NCI-H1105 treated with DMSO at 0.1 percent for 48 hours (cell line): Measurements from ENCODE around the gene ERFL.

ENCODE experiments used
- DNase-seq: peaks from one replicate; lab custom pipeline; 2025; lab: John Stamatoyannopoulos, UW

The ERFL gene

DNA sequence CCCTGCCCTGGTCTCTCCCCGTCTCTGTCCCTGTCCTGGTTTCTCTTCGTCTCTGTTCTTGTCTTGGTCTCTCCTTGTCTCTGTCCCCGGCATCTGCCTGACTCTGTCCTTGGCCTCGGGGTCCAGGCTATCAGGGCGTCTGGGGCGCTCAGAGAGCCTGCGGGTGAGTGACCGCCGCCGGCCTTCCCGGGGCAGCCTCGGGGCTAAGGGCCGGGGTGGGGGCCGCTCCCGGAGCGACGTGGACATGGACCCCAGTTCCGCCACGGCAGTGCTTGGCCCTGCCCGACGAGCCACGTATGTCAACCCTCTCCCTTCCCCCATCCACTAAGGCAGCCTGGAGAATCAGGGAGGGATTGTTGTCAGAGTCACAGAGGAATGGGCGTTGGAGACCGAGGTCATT, 30.4 kb downstream of the ERFL start:
- DNase-seq: no peak

DNA sequence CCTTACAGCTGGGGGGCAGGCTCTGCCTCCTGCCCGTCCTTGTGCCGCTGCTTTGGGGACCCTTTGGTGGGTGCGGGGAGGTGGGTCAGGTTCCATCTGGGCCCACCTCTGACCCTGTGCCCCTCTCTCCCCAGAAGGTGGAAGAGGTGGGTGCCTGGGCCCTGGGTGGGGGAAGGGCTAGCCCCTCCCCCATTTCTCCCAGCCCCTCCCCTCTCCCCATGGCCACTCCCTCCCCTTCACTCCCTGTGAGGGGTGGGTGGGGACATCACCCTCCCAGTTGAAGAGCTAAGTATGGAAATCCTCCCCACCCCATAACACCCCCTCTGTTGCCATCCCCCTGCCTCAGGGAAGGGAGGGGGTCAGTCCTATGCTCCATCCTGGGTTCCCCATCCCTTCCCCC, 31.1 kb downstream of the ERFL start:
- DNase-seq: no peak

DNA sequence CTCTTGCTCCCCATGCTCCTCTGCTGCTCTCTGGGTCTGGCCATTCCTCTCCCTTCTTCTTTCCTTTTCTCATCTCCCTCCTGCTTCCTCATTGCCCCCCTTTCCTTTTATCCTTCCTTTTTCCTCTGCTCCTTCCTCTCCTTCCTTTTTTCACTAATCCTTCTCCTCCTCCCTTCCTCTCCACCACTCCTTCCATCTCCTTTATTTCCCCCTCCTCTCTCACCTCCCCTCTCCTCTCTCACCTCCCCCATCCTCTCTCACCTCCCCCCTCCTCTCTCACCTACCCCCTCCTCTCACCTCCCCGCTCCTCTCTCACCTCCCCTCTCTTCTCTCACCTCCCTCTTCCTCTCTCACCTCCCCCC, 31.7 kb downstream of the ERFL start:
- DNase-seq: no peak

DNA sequence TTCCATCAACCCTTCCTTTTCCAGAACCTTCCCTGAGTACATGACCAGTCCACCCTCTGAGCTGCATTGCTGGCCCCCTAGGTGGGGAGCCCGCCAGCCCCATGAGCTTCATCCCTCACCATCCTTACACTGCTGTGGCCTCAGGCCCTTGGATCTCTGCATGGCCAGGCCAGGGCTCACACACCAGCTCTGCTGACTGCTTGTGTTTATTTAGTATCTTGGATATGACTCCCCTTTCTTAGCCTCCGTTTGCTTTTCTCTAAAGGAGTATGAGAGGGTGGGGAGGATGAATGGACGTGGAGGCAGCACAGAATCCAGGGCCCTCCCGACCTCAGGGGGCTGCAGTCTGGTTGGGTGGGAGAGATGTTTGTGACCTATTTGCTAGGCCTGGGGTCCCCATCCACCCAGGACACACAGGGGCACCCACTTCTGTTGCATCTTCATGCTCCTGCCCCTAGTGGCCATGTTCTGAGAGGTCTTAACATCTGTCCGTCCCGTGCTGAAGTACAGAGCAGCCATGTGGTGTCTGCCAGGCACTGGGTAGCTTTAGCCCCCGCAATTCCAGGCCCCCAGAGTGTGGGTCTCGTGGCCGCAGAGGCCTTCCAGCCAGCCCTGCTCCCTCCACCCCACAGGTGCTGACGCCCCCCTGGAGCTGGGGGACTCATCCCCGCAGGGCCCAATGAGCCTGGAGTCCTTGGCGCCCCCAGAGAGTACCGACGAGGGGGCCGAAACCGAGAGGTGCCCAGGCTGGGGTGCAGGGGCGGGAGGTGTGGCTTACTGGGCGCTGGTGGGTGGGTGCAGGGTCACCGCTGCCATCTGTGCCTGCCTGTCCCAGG, 32.3 kb downstream of the ERFL start:
- no peak for DNase-seq

DNA sequence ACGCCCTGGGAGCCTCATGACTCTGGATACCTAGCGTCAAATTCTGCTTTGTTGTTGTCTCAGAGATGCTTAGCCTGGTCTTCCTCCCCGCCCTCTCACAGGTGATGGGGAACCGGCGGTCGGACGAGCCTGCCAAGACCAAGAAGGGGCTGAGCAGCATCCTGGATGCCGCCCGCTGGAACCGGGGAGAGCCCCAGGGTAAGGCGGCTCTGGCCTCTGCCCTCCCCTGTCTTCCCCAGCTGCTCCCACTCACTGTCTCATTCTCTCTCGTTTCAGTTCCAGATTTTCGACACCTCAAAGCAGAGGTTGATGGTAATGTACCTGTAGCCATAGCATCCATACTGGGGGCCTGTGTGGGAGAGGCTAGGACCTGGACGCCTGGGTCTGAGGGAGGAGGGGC, 33.9 kb downstream of the ERFL start:
- no peak for DNase-seq

DNA sequence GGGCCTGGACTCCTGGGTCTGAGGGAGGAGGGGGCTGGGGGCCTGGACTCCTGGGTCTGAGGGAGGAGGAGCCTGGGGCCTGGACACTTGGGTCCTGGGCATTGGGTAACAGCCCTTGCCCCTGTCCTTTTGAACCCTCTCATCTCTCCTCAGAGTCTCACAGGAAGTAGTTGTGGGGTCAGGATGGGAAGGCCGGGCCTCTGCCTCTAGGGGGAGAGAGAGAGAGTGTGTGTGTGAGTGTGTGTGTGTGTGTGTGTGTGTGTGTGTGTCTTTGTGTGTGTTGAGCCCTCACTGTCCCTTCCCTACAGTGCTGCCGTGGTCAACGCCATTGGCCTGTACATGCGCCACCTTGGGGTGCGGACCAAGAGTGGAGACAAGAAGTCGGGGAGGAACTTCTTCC, 34.4 kb downstream of the ERFL start:
- no peak for DNase-seq

DNA sequence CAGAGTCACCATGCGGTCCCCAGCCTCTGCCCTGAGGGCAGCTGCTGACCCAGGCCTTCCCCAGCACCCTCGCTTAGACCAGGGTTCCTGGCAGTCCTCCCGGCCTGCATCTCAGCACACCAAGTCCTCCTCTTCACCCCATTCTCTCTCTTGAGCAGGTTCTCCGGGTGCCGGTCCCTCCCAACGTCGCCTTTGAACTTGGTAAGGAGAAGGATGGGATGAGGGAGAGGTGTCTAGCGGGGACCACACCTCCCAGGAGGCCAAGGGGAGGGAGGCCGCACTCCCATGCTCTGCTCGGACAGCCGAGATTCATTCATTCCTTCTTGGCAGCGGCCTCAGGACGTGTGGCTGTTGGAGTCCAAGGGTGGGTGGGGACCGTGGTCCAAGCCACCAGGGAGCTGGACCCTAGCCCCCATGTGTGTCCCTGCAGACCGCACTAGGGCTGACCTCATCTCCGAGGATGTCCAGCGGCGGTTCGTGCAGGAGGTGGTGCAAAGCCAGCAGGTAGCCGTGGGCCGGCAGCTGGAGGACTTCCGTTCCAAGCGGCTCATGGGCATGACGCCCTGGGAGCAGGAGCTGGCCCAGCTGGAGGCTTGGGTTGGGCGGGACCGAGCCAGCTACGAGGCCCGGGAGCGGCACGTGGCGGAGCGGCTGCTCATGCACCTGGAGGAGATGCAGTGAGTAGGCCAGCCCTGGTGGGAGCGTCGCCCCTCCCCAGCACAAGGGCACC, 35.9 kb downstream of the ERFL start:
- no peak for DNase-seq

DNA sequence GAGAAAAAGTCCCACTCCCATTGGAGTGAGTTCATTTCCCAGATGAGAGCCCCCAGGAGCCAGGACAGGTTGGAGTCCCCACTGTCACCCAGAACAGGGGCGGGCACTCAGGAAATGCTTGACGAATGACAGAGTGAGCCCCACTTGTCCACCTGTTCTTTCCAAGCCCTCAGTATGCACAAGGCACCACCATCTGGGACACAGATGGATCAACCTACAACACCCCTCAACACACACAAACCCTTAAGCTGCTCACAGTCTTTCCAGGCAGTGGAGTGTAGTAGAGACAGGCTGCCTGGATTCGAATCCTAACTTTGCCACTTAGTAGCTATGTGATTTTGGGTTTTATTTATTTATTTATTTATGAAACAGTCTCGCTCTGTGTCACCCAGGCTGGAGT, 37.3 kb downstream of the ERFL start:
- DNase-seq: no peak

DNA sequence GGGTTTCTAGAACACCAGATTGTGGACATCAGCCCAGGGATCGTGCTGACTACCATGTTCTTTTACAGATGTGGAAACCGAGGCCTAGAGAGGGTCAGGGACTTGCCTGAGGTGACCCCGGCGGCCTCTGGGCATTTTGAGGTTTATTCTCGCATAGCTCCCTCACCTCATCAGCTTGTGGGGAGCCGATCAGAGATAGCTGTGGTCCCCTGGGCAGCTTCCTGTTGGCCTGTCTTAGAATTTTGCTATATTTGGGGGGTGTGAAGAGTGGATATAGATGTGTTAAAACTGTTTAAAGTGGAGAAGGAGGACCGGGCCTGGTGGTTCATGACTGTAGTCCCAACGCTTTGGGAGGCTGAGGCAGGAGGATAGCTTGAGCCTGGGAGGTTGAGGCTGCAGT, 38.4 kb downstream of the ERFL start:
- no peak for DNase-seq

DNA sequence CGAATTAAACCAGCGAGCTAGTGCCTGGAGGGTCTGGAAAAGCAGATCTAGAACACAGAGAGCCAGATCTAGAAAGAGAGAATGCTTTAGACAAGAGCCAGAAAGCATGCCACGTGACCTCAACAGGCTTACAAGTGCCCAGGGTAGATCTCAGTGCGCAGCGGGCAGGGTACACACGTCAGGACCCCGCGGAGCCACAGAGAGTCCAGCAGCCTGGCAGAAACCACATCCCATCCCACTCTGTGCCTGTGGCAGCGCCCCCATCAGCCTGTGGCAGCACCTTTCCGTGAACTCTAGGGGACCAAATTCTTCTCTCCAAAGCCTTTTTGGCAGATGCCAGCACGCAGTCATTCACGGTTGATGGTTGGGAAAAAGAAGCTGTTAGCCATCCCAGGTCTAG, 39.3 kb downstream of the ERFL start:
- DNase-seq: no peak

DNA sequence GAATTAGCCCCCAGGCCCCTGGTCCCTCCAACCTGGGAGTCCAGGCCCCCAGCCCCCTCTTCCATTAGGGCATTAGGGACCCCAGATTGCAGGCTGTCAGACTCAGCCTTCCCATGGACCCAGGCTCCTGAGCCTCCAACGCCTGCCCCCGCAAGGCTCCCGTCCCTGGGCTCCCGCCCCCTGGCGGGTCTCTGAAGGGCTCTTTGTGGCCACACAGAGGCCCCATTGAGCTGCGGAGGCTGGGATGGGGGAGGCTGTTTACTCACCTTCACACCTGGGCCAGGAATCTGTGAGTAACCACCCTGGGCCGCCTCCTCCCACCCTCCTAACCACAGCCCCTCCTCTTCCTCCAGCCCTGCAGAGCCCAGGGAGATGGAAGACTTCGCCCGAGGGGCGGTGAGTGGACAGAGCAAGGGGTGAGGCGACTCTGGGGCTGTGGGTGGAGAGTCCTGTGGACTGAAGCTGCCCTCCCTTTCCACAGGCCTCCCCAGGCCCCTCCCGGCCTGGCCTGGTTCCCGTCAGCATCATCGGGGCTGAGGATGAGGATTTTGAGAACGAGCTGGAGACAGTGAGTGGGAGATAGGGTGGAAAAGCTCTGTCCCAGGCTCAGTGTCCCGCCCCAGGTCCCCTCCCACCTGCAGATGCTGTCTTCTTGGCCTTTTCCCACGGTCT, 40.4 kb downstream of the ERFL start:
- DNase-seq: no peak

DNA sequence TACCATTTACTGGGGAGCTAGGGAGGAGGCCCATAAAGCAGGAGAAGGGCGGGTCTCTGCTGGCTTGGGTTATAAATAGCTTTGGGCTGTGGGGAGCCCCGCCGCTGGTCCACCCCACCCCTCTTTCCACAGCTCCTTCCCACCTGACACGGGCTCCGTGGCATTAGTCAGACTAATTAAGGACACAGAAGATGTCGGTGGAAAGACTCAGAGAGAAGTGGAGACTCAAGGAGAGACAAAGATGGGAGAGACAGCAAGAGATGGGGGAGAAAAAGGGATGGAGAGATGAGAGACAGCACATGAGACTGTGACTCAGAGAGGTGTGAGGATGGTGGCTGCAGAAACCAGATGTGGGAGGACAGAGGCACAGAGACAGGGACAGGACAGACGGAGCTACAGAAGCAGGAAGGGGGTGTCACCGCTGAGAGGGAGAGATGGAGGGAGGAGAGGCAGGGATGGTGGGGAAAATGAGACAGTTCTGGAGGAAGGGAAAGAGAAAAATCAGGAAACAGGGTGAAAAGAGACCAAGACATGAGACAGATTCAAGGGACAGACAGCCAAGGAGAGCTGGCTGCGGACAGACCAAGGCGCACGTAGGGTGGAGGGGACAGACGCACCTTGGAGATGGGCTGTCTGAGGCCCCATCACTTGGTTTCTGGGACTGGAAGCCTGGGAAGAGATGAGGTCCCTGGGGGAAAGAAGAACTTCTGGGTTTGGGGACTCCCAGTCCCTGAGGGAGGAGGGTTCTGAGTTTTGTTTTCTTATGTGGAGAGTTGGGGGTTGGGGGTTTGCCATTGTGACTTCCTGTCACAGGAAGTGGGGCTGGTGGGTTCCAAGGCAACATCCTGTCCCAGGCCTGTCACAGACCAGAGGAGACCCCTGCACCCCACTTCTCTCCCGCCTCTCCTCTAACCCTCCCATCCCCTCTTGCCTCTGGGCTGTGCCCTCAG, 41.2 kb downstream of the ERFL start:
- no peak for DNase-seq

DNA sequence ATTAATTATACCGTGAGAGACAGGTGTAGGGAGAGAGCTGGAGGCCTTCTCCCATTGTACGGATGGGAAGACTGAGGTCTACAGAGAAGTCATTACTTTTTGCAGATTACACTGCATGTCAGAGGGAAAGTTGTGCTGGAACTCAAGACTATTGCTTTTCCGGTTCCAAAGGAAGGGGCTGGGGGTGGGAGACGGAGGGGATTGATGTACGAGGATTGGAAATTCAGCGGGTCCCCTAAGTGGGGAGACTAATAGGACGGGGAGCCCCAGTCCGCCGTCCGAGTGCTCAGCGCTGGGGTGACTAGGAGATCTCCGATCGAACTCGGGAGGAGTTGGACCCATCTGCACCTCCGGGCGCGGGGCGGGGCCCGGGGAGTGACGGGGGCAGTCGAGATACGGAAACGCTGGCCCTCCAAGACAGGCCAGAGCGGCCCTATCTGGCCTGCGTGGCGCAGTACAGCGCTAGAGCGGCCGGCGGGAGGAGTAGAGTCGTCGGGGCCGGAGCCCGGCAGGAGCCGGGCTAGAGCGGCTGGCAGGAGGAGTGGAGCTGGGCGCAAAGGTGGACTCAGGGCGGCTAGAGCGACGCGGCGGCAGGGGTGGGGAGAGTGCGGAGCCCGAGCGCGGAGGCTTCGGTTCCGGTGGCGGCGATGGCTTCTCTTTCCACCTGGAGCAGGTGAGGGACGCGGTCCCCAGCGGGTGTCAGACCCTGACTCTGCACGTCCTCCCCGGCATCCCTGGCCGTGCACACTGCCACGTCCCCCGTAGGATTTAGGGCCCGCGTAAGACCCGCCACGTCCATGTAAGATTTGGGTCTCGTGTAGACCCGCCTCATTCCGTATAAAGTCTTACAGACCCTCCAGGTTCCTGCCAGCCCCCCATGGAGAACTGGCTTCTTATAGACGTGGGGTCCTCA, 44.2 kb downstream of the ERFL start:
- DNase-seq: peak; percentile 97

DNA sequence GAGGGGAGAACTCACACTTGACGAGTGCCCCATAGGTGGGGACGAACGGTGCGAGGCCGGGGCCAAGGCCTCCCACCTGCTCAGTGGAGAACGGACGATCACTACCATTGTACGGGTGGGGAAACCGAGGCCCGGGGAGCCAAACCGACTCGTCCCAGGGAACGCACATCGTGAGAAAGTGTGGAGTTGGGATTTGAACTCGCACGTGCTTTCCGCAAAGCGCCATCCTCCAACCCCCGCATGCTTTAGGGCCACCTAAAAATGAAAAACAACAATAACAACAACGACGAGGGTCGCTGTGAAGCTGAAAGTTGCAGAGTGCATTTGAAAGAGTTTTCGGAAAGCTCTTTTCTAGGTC, 44.8 kb downstream of the ERFL start:
- DNase-seq: no peak

DNA sequence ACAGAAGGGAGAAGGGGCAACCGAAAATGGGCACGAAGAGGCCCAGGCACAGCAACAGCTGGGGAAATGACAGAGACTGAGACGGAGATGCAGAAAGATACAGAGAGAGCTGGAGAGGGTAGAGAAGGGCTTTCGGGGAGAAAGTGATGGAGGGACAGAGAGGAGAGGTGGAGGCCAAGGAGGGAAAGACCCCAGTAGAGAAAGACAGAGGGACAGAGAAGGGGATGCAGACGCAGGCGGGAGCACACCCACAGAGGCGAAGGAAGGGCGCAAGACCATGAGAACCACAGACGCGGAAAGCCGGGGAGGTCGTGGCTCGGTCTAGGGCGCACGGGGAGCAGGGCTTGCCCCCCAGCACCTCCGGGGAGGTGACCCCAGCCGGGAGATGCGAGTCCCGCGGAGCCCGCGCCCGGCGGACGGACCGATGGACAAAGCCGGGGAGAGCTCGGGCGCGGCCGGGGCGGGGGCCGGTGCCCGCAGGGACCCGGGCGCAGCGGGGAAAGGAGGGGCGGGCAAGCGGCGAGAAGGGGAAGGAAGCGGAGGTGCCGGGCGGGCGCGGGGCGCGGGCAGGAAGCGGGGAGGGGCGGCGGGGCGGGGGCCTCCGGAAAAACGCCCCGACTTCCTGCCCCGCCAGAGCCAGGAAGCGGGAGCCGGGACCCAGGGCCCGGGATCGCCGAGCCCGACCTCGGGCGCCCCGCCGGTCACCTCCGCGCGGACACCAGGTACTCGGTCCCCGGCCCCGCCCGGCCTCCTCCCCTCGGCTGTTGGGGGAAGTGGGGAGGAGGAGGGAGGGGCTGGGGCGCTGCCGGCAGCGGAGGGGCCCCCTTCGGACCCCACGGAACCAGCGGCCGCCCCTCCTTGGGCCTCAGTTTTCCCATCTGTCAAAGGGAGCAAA, 45.4 kb downstream of the ERFL start, which contains the start of gene ARHGEF1:
Gene ARHGEF1 (plus strand): TSS at position 617 of the 895 bp plus-strand sequence. CDS start 4,899 bp downstream, outside the sequence.
- DNase-seq: no peak

DNA sequence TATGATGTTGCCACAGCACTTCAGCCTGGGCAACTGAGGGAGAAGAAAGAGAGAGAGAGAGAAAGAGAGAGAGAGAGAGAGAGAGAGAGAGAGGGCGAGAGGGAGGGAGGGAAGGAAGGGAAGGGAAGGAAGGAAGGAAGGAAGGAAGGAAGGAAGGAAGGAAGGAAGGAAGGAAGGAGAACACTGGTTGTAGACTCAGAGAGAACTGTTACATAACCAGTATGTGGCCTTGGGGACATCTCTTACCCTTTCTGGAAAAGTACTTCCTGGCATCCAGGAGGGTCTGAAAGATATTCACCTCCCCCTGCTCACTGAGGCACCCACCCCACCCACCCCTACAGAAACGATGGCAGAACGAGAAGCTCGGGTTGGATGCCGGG, 47.9 kb downstream of the ERFL start:
- DNase-seq: no peak

DNA sequence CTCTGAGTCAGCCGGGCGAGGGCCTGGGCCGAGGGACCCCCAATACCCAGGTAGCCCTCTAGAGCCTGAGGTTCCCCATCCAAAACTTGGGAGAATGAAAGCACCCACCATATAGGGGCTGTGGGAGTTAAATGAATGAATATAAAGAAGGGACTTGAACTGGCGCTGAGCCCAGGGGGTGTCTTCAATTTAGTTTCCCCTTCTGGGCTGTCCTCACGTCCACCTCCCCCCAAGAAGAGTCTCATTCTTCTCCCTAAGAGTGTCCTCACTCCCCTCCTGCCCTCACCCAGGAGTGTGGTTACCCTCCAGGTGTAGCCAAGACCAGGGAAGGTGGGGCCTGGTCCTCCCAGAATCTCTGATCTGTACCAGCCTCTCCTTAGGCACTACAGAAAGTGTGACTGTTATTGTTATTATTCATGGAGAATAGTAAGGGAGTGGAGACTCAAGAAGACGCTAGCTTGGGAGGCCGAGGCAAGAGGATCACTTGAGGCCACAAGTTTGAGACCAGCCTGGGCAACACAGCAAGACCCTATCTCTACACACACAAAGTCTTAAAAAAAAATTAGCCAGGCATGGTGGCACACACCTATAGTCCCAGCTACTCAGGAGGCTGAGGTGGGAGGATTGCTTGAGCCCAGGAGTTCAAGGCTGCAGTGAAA, 48.5 kb downstream of the ERFL start:
- DNase-seq: no peak

DNA sequence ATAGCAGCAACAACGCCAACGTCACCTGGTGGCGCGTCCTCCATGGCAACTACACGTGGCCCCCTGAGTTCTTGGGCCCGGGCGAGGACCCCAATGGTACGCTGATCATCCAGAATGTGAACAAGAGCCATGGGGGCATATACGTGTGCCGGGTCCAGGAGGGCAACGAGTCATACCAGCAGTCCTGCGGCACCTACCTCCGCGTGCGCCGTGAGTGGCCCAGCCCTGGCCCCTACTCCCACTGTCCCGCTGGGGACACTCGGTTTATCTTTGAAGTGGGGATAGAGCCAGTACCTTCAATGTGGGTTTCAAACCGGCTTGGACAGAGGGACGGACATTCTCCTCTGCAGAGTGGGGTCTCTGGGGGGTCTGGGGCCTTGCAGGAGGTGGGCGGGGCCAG, 49.2 kb downstream of the ERFL start:
- DNase-seq: no peak
